Omental fat pad (tissue), 4 donors: ENCODE results near the gene PLAGL2. TPM values are rescaled to one million over a fixed set of nuclear protein-coding genes. Genes with fewer than 3 reads are reported as not detected.

Experiments used
- ATAC-seq: fragments of 150-250 bp; one replicate; pipeline ENCODE4 v1.9.1; 2016; ENCODE audit warnings: mild to moderate bottlenecking, moderate library complexity; ENCODE audit not compliant: low FRiP score
- DNase-seq: peaks from one replicate; pipeline ENCODE4 v3.0.0-alpha.2; 2019; ENCODE audit warnings: low spot score
- total RNA-seq, 4 donors: library from RNA; depleted of rRNA; stranded (reverse); fragments of >200 nt; gene quantifications; one replicate each; pipeline ENCODE4 v1.1.0, GENCODE V29; 2016
- TF ChIP-seq, protein P1 (sequence below), 3 donors: fragments of 450-650 bp; IDR thresholded peaks; one replicate each; pipeline ENCODE4 v1.5.1; 2016 to 2017; ENCODE audit warnings: antibody characterized with exemption in 3 of 3, mild to moderate bottlenecking in 3 of 3, moderate library complexity in 2 of 3

Gene PLAGL2
- total RNA-seq, 4 donors from 2014 or later, result 4.1 to 12.5 (median 8.1) TPM

- no peak for ATAC-seq
- TF ChIP-seq, protein P1, sequence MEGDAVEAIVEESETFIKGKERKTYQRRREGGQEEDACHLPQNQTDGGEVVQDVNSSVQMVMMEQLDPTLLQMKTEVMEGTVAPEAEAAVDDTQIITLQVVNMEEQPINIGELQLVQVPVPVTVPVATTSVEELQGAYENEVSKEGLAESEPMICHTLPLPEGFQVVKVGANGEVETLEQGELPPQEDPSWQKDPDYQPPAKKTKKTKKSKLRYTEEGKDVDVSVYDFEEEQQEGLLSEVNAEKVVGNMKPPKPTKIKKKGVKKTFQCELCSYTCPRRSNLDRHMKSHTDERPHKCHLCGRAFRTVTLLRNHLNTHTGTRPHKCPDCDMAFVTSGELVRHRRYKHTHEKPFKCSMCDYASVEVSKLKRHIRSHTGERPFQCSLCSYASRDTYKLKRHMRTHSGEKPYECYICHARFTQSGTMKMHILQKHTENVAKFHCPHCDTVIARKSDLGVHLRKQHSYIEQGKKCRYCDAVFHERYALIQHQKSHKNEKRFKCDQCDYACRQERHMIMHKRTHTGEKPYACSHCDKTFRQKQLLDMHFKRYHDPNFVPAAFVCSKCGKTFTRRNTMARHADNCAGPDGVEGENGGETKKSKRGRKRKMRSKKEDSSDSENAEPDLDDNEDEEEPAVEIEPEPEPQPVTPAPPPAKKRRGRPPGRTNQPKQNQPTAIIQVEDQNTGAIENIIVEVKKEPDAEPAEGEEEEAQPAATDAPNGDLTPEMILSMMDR (IDR thresholded peaks at IDR 0.05), result no peak
- no peak for DNase-seq
Measured at GRCh38 chr20:32150291-32150848, 57.2 kb downstream of the PLAGL2 start.

DNA sequence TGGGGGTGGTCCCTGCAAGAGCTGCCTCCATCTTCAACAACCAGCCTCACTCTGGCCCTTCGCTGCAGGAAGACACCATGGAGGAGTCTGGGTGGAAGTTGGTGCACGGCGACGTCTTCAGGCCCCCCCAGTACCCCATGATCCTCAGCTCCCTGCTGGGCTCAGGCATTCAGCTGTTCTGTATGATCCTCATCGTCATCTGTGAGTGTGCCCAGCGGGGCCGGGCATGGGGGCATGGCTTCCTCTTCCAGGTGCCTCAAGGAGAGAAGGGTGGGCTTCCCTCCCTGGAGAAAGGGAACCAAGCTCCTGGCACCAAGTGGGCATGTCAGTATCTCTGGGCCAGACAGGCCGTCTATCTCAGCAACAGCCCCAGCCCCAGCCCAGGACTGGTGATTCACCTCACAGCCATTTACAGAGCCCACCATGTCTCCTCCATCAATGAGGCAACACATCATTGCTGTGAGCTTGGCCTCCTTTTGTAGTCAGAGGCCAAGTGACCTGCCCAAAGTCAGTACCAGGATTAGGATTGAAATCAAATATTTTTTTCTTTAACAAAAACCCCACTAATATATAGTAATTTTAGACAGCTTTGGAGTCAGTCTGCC is 57.9 kb downstream of the PLAGL2 start:
- TF ChIP-seq, protein P1 (IDR thresholded peaks at IDR 0.05), result no peak
- ATAC-seq (no peak), DNase-seq (no peak)

DNA sequence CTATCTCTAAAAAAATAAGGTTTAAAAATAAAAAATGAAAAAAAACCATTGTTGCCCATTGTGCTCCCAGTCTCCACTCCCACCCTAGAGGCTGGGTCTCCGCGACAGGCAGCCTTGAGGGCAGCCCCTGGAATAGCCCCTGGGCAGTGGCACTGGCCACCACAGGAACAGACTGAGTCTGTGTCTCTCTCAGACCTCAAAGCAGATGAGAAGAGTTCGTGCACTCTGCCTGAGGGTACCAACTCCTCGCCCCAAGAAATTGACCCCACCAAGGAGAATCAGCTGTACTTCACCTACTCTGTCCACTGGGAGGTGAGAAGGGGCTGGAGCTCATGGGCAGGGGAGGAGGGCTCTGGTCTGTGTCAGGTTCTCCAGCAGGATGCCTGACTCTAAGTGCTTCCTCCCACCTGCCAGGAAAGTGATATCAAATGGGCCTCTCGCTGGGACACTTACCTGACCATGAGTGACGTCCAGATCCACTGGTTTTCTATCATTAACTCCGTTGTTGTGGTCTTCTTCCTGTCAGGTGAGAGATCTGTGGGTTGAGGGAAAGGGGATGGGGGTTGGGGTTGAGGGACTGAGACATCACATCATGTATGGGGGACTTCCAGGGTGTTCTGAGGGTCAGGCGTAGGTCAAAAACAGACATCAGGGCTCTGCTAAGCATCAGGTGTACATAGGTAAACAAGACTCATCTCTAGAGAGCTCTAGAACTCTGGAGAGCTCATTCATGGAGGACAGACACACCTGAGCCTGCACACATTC is 62.5 kb downstream of the PLAGL2 start:
- no peak for DNase-seq
- ATAC-seq, result no peak
- TF ChIP-seq, protein P1 (IDR thresholded peaks at IDR 0.05), result no peak

DNA sequence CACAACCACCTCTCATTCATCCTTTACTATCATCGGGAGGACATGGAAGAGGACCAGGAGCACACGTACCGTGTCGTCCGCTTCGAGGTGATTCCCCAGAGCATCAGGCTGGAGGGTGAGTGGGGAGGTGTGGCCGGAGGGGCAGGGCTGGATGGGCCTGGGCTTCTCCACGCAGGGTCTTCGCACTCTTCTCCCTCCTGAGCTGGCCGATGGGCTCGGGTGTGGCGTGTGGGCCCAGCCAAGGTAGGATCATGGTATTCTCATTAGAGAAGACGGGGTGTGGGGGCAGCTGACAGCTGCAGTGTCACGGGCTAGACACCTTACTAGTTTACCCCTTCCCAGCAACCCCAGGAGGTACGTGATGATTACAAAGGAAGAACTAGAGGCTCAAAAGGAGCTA is 64.6 kb downstream of the PLAGL2 start:
- DNase-seq (no peak), ATAC-seq (no peak)
- TF ChIP-seq, protein P1 (IDR thresholded peaks at IDR 0.05), result no peak

Other genes starting within 250 kb of the PLAGL2 start
- not detected for gene XKR7, start 239.6 kb downstream of the PLAGL2 start, total RNA-seq
- 10 to 100 TPM in 1 of 4 donors, 1 to 10 TPM in 3; 2.4 to 41.6 (median 6.7) TPM for gene CCM2L, start 197.3 kb downstream of the PLAGL2 start, total RNA-seq
- 10 to 100 TPM; 22.4 to 68.6 (median 39.2) TPM for gene HCK, start 155.5 kb downstream of the PLAGL2 start, total RNA-seq
- 10 to 100 TPM; 23.3 to 32.3 (median 31.5) TPM for gene TM9SF4, start 98.0 kb downstream of the PLAGL2 start, total RNA-seq
- 10 to 100 TPM; 23.1 to 38.0 (median 27.8) TPM for gene POFUT1, start 137 bp upstream of the PLAGL2 start, total RNA-seq
- gene KIF3B, start 69.9 kb upstream of the PLAGL2 start, total RNA-seq, result 10 to 100 TPM; 19.9 to 25.4 (median 22.7) TPM
- gene ASXL1, start 150.6 kb upstream of the PLAGL2 start, total RNA-seq, result 100 to 1,000 TPM in 2 of 4 donors, 10 to 100 TPM in 2; 69.2 to 139 (median 104) TPM